Measurements from ENCODE around the gene WDR87. TPM values are rescaled to one million over a fixed set of nuclear protein-coding genes. Genes with fewer than 3 reads are reported as not detected.

WDR87 gene
- total RNA-seq, 1 donor from 2014 or later, result not detected

GRCh38 chr19:37943480-37943879, 37.1 kb upstream of the WDR87 start:
- Histone ChIP-seq H3K9me3 (replicated peaks) (no peaks in the 10 kb centered on the region), H3K4me1 (no peaks in the 10 kb centered on the region), H3K36me3 (no peaks in the 10 kb centered on the region), H3K27ac (replicated peaks) (no peak overlapping the region), H3K27me3 (ENCODE audit: low read depth) (no peaks in the 10 kb centered on the region), H3K4me3 (no peak overlapping the region)
- intact Hi-C loops (cut with micrococcal nuclease), result no loop called here
- no peak for DNase-seq
- TF ChIP-seq, protein P1, sequence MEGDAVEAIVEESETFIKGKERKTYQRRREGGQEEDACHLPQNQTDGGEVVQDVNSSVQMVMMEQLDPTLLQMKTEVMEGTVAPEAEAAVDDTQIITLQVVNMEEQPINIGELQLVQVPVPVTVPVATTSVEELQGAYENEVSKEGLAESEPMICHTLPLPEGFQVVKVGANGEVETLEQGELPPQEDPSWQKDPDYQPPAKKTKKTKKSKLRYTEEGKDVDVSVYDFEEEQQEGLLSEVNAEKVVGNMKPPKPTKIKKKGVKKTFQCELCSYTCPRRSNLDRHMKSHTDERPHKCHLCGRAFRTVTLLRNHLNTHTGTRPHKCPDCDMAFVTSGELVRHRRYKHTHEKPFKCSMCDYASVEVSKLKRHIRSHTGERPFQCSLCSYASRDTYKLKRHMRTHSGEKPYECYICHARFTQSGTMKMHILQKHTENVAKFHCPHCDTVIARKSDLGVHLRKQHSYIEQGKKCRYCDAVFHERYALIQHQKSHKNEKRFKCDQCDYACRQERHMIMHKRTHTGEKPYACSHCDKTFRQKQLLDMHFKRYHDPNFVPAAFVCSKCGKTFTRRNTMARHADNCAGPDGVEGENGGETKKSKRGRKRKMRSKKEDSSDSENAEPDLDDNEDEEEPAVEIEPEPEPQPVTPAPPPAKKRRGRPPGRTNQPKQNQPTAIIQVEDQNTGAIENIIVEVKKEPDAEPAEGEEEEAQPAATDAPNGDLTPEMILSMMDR (IDR thresholded peaks at IDR 0.05; ENCODE audit: borderline replicate concordance), result no peak

DNA sequence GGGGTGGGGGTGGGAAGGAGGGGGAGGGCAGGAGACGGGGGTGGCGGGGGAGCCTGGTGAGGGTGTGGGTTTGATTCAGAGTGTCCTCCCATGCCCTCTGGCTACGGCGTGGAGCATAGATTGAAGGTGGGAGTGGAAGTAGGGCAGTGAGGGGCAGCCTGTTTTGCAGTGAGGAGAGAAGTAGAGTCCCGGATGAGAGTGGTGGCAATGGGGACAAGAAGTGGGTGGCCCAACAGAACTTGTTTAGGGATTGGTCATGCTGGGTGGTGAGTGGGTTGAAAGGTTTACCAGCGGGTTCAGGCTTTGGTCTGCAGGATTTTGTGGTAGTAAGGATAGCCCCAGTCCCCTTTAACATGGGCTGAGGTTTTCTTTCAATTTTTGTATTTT, 36.1 kb upstream of the WDR87 start:
- intact Hi-C loops (cut with micrococcal nuclease), result no loop called here
- TF ChIP-seq, protein P1 (IDR thresholded peaks at IDR 0.05; ENCODE audit: borderline replicate concordance), result no peak

GRCh38 chr19:37941782-37942515, 35.6 kb upstream of the WDR87 start:
- Histone ChIP-seq H3K27ac (replicated peaks) (no peak overlapping the region), H3K4me3 (no peak overlapping the region), H3K36me3 (no peaks in the 10 kb centered on the region), H3K9me3 (replicated peaks) (no peaks in the 10 kb centered on the region), H3K27me3 (ENCODE audit: low read depth) (no peaks in the 10 kb centered on the region), H3K4me1 (no peaks in the 10 kb centered on the region)
- DNase-seq, result no peak
- intact Hi-C loops (cut with micrococcal nuclease), result no loop called here
- TF ChIP-seq, protein P1 (IDR thresholded peaks at IDR 0.05; ENCODE audit: borderline replicate concordance), result no peak

More for the DNA sequence above, 36.1 kb upstream of the WDR87 start:
- H3K27me3 ChIP-seq (ENCODE audit: low read depth), result no peaks in the 10 kb centered on the region
- no peak for DNase-seq
- no peak overlapping the region for H3K27ac ChIP-seq (replicated peaks)
- H3K36me3 ChIP-seq, result no peaks in the 10 kb centered on the region
- H3K4me3 ChIP-seq, result no peak overlapping the region
- H3K4me1 ChIP-seq, result no peaks in the 10 kb centered on the region
- no peaks in the 10 kb centered on the region for H3K9me3 ChIP-seq (replicated peaks)

DNA sequence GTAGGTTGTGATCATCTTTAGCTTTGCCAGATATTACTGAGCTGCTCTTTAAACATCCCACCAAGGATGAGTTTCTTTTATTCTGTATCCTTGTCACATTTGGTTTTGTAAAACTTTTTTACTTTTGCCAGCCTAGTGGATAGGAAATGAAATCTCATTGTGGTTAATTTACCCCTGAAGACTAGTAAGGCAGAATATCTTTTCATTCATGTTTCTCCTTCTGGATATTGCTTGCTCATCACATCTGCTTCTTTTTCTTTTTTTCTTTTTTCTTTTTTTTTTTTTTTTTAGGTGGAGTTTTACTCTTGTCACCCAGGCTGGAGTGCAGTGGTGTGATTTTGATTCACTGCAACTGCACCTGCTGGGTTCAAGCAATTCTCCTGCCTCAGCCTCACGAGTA, 32.0 kb upstream of the WDR87 start:
- Histone ChIP-seq H3K36me3 (peaks cover 8% of the 10 kb centered on the region), H3K27ac (replicated peaks) (no peak overlapping the region), H3K4me1 (peaks cover 15% of the 10 kb centered on the region), H3K9me3 (replicated peaks) (peaks cover 16% of the 10 kb centered on the region), H3K4me3 (no peak overlapping the region), H3K27me3 (ENCODE audit: low read depth) (no peaks in the 10 kb centered on the region)
- no peak for DNase-seq
- intact Hi-C loops (cut with micrococcal nuclease), result no loop called here
- TF ChIP-seq, protein P1 (IDR thresholded peaks at IDR 0.05; ENCODE audit: borderline replicate concordance), result no peak

DNA sequence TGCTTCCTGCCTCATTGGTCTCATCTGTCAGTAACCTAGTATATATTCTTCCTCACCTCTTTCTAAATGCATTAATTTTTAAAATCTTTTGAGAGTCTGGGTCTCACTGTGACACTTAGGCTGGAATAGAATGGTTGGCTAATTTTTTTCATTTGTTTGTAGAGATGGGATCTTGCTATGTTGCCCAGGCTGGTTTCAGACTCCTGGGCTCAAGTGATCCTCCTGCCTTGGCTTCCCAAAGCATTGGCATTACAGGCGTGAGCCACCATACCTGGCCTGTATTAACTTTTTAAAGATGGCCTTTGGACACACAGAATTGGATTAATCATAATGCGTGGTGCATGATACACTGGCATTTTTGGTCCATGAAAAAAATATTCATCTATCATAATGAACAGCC, 30.5 kb upstream of the WDR87 start:
- Histone ChIP-seq H3K27me3 (ENCODE audit: low read depth) (no peaks in the 10 kb centered on the region), H3K4me3 (no peak overlapping the region), H3K36me3 (peaks cover 8% of the 10 kb centered on the region), H3K4me1 (peaks cover 30% of the 10 kb centered on the region), H3K9me3 (replicated peaks) (peaks cover 16% of the 10 kb centered on the region), H3K27ac (replicated peaks) (no peak overlapping the region)
- no peak for DNase-seq
- intact Hi-C loops (cut with micrococcal nuclease), result no loop called here
- TF ChIP-seq, protein P1 (IDR thresholded peaks at IDR 0.05; ENCODE audit: borderline replicate concordance), result no peak
